Glomerular visceral epithelial cell (primary cell): ENCODE results near the gene PTAFR.
A peak's percentile ranks its signal among the peaks of the same experiment; 100 is the strongest.
"Not testable (repeated sequence)": the region's sequence is repeated elsewhere in the genome, so short reads cannot be mapped to it uniquely, and the experiment has no call there.

Source experiments
- DNase-seq: peaks from one replicate; pipeline ENCODE4 v3.0.0-alpha.2; 2016; ENCODE audit errors: extremely low spot score

Gene PTAFR

DNA sequence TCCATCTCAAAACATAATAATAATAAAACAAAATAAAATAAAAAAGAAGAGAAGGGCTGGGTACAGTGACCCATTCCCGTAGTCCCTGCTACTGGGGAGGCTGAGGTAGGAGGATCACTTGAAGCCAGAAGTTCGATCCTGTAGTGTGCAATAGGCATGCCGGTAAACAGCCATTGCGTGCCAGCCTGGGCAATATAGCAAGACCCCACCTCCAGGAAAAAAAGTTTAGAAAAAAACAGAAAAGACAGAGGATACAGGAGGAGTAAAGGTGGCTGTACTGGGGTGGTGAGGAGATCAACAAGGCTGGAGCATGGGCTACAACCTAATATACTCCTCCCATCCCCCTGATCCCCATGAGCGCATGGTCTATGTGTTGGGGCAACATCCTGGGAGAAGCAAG is 30.8 kb downstream of the PTAFR start:
- no peak for DNase-seq

DNA sequence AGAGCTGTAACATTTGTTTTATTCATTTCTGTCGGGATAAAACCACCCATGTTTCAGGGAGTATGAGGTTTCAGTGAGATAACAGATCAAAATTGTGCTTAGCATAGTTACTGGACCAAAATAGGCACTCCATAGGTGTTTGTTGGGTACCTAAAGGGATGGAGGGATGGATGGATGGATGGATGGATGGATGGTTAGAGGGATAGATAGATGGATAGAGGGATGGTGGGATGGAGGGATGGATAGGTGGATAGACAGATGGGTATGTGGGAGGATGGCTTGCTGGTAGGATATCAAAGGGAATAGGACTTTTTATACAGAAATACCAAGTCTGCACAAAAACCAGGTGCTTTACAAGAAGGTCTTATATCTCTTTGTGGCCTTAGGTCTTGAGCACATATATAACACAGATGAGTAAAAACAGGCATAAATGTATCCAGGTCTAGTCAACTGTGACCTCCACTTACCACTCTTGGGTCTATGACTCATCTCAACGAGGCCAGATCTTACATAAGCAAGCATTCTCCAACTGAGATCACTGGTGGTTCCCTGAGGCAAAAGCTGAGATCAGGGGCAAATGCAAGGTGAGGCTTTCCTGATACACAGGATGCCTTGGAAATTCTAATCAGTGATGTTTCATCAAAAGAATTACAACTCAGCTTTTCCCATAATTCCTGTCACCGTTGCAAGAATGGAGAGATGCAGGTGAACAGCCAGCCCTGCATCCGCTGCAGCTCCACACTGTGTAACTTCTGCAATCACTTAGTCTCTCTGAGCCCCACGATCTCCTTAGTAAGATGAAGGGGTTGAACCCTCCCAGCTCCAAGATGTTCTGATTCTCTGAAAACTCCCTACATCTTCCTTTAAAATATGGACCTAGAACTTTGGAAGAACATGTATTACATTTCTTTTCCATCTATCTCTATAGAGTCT is 32.0 kb downstream of the PTAFR start:
- DNase-seq: peak; percentile 85

DNA sequence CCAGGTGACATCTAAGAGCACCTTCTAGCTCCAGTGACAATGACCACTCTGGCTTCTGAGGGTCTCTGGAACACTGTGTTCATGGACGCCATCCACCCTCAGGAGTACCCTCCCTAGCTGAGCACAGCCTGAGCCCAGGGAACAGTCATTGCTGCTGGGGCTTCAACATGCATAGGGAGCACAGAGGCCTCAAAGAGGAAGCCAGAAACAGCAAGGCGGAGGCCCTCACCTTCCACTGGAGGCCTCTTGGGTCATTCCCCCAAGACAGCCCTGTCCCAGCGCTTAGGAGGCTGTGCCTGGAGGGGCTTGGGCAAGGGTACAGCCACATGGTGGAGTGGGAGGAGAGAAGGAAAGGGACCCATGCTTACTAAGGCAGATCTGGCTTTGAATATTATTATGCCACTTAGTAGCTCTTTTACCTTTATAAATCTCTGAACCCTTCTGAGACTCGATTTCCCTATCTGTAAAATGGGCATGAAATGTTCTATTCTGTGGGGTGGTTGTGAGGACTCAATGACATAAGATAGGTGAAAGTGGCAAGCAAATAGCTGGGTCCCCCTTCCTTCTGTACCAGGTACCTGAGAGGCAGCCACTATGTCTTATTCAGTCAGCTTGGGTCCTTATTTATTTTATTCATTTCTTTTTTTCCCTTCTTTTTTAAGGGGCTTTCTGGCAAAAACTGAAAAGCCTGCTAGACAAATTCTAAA is 32.8 kb downstream of the PTAFR start:
- DNase-seq: no peak

GRCh38 chr1:28141685-28142084 is 34.8 kb downstream of the PTAFR start:
- no peak for DNase-seq

DNA sequence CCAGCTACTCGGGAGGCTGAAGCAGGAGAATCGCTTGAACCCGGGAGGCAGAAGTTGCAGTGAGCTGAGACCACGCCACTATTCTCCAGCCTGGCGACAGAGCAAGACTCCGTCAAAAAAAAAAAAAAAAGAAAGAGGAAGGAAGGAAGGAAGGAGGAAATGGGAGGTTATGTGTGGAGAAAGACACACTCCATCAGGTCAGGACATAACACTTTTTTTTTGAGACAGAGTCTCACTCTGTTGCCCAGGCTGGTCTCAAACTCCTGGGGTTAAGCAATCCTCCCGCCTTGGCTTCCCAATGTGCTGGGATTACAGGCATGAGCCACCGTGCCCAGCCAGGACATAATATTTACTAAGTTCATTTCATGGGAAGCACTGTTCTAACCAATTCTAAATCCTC is 36.6 kb downstream of the PTAFR start:
- not testable (repeated sequence) for DNase-seq

DNA sequence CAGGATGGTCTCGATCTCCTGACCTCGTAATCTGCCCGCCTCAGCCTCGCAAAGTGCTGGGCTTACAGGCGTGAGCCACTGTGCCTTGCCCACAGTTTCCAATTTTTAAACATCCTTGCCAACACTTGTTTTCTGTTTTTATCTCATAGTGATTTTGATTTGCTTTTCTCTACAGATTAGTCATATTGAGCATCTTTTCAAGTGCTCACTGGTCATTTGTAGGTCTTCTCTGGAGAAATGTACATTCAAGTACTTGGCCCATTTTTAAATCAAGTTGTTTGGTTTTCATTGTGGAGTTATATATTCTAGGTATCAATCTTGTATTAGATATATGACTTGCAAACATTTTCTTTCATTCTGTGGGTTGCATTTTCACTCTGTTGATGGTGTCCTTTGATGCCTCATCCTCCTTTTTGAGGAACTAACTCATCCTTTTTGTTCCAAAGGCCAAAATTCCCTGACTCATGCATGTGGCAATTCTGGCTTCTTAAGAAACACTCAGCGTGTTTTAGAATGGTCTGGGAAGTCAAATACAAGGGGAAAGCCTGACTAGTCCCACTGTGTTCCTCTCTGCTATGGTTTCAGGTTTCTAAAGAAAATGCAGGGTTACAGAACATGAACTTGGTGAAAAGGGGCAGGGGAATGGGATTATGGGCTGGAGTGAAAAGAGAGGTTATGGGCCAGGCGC is 37.3 kb downstream of the PTAFR start:
- no peak for DNase-seq

GRCh38 chr1:28136922-28137613 is 39.4 kb downstream of the PTAFR start:
- DNase-seq: no peak

DNA sequence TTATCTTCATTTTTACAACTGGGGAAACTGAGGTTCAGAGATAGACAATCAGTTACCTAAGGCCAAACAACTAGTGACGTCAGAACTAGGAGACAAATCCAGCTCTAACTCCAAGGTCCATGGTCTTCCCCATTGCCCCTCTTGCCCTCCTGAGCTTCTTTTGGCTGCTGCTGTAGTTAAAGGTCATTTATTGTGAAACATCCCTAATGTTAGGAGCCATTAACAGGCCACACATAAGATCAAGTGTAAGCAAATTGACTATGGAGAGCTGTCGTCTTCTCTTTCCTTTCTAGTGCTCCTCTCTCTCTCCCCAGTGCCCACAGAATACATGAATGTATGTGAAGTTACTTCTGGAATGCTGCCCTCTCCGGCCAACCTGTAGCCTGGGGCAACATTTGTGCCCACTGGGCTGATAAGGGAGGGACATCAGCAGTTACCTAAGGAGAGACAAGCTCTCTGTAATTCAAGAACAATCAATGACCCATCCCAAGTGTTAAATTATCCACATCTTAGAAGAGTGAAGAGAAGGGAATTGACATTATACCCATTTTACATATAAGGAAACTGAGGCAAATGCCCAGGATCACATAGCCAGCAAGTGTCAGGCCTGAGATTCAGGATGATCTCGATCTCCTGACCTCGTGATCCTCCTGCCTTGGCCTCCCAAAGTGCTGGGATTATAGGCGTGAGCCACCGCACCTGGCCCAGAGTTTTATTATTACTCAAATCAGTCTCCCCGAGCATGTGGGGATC is 40.1 kb downstream of the PTAFR start:
- no peak for DNase-seq

DNA sequence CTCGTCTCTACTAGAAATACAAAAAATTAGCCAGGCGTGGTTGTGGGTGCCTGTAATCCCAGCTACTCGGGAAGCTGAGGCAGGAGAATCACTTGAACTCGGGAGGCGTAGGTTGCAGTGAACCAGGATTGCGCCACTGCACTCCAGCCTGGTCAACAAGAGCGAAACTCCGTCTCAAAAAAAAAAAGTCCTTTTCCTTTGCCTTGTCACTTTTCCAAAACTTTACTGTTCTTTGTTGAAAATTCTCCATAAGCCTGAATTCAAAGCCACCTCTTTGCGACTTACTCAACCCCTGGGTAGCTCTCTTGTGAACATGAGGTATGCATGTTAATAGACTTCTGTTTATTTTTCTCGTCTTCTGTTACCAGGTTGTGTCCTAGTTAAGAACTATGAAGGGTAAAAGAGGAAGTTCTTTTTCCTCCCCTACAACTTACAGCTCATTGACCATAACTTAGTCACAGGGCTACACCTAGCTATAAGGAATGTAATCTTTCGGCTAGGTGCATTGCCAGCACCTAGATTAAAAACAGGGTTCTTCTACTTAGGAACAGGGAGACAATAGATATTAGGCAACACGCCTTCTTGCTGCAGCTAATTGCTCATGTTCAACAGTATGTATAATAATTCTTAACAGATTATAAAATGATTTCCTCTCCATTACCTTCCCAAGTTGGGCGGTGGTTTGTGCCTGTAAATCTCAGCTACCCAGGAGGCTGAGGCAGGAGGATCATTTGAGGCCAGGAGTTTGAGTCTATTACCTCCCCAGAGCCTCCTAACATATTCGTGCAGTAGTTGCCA is 40.9 kb downstream of the PTAFR start:
- peak; percentile 36 for DNase-seq

DNA sequence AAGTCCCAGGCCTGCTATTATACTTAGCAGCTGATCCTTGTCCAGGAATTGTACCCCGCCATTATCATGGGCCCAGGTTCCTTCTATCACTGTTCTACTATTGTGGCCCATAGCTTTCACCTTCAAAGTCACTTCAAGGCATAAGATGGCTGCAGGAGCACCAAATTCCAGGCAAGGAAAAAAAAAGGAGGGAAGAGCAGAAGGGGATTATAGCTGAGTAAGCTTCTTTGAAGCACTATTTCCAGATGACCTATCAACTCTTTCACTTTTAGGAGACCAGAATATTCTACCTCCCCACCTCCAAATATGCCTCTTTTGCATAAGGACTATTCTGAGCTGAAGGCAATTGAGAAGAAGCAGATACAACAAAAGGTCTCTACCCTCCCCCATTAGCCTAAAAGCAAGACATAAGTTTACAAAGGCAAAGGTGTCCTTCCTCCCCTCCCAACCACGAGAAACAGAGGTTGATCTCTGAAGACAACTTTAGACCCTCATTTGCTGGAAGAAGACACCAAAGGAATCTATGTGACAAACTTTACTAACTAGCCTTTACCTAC is 41.8 kb downstream of the PTAFR start:
- DNase-seq: no peak

DNA sequence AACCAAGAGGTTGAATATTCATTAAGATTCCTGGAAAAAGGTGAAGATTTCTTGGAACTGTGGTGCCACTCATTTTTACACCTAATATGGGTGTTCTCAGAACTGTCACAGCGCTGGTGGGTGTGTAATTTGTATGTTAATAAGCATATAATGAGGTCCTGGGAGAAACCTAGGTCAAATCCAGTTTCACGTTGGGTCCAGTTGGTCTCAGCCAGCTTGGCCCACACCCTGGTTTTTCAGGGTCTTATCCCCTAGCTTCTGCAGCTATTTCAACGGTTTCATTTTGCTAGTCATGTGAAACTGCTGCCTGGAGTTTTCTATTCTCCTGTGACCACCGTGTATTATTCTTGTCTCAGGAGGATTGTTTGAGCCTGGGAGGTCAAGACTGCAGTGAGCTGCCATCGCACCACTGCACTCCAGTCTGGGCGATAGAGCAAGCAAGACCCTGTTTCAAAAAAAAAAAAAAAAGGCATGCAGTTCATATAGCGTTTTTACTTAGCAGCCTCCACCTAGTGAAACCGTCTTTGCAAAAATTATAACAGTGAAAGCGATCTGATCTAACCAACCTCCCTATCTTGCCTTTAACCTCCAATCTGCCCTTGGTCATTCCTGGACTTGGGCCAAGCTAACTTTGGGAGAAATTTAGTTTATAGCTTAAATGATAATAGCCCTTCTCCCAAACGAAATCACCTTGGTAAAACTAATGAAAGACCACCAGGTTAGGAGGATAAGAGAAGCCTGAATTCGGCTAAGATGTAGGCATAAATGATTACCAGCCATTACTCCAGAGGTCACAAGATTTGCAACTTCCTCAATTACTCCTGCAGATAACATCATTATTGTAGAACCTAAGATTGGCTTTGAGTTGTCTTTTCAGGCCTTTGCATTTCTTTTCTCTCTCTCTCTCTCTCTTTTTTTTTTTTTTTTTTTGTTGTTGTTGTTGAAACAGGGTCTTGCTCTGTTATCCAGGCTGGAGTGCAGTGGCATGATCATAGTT is 44.0 kb downstream of the PTAFR start:
- DNase-seq: no peak

DNA sequence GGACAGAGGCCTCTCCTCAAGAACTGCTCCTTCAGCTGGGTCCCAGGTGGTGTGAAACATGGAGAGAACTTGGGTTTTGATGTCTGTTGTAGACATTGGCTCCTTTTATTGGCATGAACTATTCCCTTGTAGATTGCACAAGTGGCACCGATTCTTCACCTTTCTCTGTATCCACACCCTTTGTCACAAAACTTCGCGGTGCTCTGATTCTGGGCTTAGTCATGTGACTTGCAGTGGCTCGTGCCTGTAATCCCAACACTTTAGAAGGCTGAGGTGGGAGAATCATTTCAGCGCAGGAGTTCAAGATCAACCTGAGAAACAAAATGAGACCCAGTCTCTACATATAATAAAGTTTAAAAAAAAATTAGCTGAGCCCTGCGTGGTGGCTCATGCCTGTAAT is 45.6 kb downstream of the PTAFR start:
- no peak for DNase-seq

DNA sequence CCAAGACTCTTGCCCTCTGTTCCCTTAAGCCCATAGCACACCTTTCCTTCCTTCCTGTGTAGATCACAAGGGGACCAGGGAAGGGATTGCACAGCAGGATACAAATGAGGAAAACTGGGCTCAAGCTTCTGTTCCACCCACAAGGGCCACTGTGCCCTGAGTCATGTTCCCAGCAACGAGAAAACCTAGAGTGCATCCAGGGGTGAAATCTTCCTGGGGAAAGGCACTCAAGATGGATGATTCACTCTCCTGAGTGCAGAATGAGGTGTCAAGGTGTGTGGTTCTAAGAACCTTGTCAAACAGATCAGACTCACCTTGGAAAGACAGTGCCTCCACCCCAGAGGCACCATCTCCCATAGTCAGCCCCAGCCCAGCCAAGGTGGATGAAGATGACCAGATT is 47.3 kb downstream of the PTAFR start:
- peak; percentile 73 for DNase-seq

- no peak for DNase-seq
Observed at GRCh38 chr1:28127617-28128257, 48.8 kb downstream of the PTAFR start.

- DNase-seq: no peak
Observed at GRCh38 chr1:28126783-28127490, 49.6 kb downstream of the PTAFR start.

- DNase-seq: no peak
Observed at GRCh38 chr1:28126212-28126611, 50.3 kb downstream of the PTAFR start.

DNA sequence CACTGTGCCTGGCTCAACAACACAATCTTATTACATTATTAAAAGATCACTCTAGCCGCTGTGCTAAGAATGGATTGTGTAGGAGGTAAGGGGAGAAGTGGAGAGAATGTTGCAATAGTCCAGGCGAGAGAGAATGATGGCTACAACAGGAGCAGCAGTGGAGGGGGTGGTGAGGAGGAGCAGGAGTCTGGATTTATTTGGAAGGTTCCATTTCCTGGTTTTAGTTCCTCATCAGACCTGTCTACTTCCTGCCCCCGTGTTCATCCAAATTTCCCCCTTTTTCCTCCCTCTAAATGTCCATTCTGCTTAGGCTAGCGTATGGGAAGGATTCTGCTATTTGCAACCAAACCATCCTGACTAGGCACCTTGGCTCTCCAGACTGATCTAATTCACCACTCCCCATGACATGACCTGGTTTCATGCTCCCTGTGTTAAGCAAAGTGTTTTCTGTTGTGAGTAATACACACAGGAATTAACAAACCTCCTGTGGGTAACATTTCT is 53.0 kb downstream of the PTAFR start:
- DNase-seq: peak; percentile 48
